Thyroid gland (tissue), 4 donors: ENCODE measurements around the gene BCLAF1. TPM values are rescaled to one million over a fixed set of nuclear protein-coding genes. Genes with fewer than 3 reads are reported as not detected.

ENCODE experiments used
- DNase-seq, 2 donors: peaks; one replicate each; pipeline ENCODE4 v3.0.0-alpha.2; 2019
- H3K27ac ChIP-seq, 3 donors: fragments of 200-600 bp; sonication (generic); 1 replicate in 2 of 3; 2 replicates in 1 of 3; pipeline ENCODE4 v1.5.1; 2016 to 2019; ENCODE audit warnings: mild to moderate bottlenecking in 1 of 3, moderate library complexity in 1 of 3
- H3K27me3 ChIP-seq: fragments of 200-600 bp; sonication (generic); one replicate; pipeline ENCODE4 v1.5.1; 2019
- H3K36me3 ChIP-seq, 2 donors: fragments of 200-600 bp; sonication (generic); one replicate each; pipeline ENCODE4 v1.5.1; 2016 to 2019
- H3K4me1 ChIP-seq, 2 donors: fragments of 200-600 bp; sonication (generic); one replicate each; pipeline ENCODE4 v1.5.1; 2017 to 2019
- H3K4me3 ChIP-seq, 3 donors: fragments of 200-600 bp; sonication (generic); replicated peaks in 1 of 3; 1 replicate in 2 of 3; 2 replicates in 1 of 3; pipeline ENCODE4 v1.5.1; 2016; ENCODE audit warnings: mild to moderate bottlenecking in 1 of 3
- H3K9me3 ChIP-seq: fragments of 200-600 bp; sonication (generic); one replicate; pipeline ENCODE4 v1.5.1; 2017
- CTCF ChIP-seq, 6 experiments: fragments of 200-600 bp in 3 of 6; fragments of 450-650 bp in 3 of 6; sonication (generic) in 3 of 6; IDR thresholded peaks; one replicate each; pipeline ENCODE4 v1.5.1; 2016 to 2019; ENCODE audit warnings: antibody characterized with exemption in 6 of 6, mild to moderate bottlenecking in 2 of 6, inconsistent platforms in 1 of 6, moderate library complexity in 1 of 6
- POLR2A ChIP-seq, 2 donors: fragments of 450-650 bp; IDR thresholded peaks; one replicate each; pipeline ENCODE4 v1.6.1; 2017; ENCODE audit warnings: antibody characterized with exemption in 2 of 2, mild to moderate bottlenecking in 2 of 2, moderate library complexity in 1 of 2
- WGBS, 2 donors: methylation state at CpG; one replicate each; pipeline ENCODE4 v1.1.5; 2017; 5-methylcytosine and 5-hydroxymethylcytosine counted together
- intact Hi-C: fragments of 100-400 bp; cut with DNase I; formaldehyde crosslinking; loops from one replicate; pipeline ENCODE4 v1.15.1; 2023
- total RNA-seq, 4 donors: library from RNA; depleted of rRNA; stranded (reverse); fragments of >200 nt; gene quantifications; one replicate each; pipeline ENCODE4 v1.2.3, GENCODE V29; 2016

BCLAF1 gene
- total RNA-seq, 4 donors from 2014 or later, result 149 to 209 (median 169) TPM

- Histone ChIP-seq H3K4me3 (no peak overlapping the region), H3K27me3 (no peaks in the 10 kb centered on the region), H3K4me1 (no peaks in the 10 kb centered on the region), H3K36me3 (peaks cover 48 to 52% of the 10 kb centered on the region in 2 donors), H3K27ac (no peak overlapping the region), H3K9me3 (no peaks in the 10 kb centered on the region)
- WGBS, 2 donors, result 82 to 89% methylated on average over 1 of the region's 1 CpG
- TF ChIP-seq CTCF (IDR thresholded peaks at IDR 0.05), result no peak
- TF ChIP-seq POLR2A (IDR thresholded peaks at IDR 0.05), result no peak
- intact Hi-C loops, result no loop called here
- no peak for DNase-seq
Observed at GRCh38 chr6:136262940-136263339, 26.7 kb downstream of the BCLAF1 start.

- TF ChIP-seq CTCF (IDR thresholded peaks at IDR 0.05) (no peak), POLR2A (IDR thresholded peaks at IDR 0.05) (no peak)
- no peak for DNase-seq
- Histone ChIP-seq H3K4me3 (no peak overlapping the region), H3K36me3 (peaks cover 14 to 18% of the 10 kb centered on the region in 2 donors), H3K4me1 (peaks cover 4 to 9% of the 10 kb centered on the region in 2 donors), H3K27me3 (no peaks in the 10 kb centered on the region), H3K9me3 (no peaks in the 10 kb centered on the region), H3K27ac (no peak overlapping the region)
- intact Hi-C loops, result no loop called here
Observed at GRCh38 chr6:136254851-136255466, 34.7 kb downstream of the BCLAF1 start.

- 66 to 70% methylated on average over 6 of the region's 6 CpGs for WGBS, 2 donors
Observed at GRCh38 chr6:136253734-136254133, 35.9 kb downstream of the BCLAF1 start.

DNA sequence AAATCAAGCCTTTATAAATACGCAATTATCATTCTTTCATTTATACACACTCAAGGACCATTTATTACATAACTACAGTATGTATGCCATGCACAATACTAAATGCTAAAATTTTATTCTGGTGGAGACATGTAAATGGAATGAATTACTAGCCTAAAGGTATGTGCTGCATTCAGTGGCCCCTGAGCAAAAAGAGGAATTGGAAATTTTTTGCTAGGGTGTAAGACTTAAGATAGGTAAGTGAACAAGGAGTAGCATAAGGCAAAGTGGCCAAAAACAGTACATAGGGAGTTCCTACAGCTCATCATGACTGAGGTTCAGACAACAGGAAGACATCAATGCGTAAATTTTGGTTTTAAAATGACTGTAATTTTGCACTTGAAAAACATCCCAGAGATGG, 37.2 kb downstream of the BCLAF1 start:
- no peak for DNase-seq
- WGBS, 2 donors, result 71% methylated on average over 2 of the region's 2 CpGs
- H3K27ac ChIP-seq, result no peak overlapping the region
- no peaks in the 10 kb centered on the region for H3K27me3 ChIP-seq
- peaks cover 0 to under 1% of the 10 kb centered on the region in 2 donors for H3K36me3 ChIP-seq
- no peak overlapping the region for H3K4me3 ChIP-seq
- intact Hi-C loops, result no loop called here
- no peak for TF ChIP-seq POLR2A (IDR thresholded peaks at IDR 0.05)
- TF ChIP-seq CTCF (IDR thresholded peaks at IDR 0.05), result no peak
- peaks cover 10 to 15% of the 10 kb centered on the region in 2 donors for H3K4me1 ChIP-seq
- H3K9me3 ChIP-seq, result no peaks in the 10 kb centered on the region

More at GRCh38 chr6:136253734-136254133, 35.9 kb downstream of the BCLAF1 start:
- TF ChIP-seq CTCF (IDR thresholded peaks at IDR 0.05) (no peak), POLR2A (IDR thresholded peaks at IDR 0.05) (no peak)
- no peak for DNase-seq
- Histone ChIP-seq H3K9me3 (no peaks in the 10 kb centered on the region), H3K4me1 (peaks cover 10 to 15% of the 10 kb centered on the region in 2 donors), H3K36me3 (peaks cover 5 to 7% of the 10 kb centered on the region in 2 donors), H3K27me3 (no peaks in the 10 kb centered on the region), H3K27ac (no peak overlapping the region), H3K4me3 (no peak overlapping the region)
- intact Hi-C loops, result no loop called here

DNA sequence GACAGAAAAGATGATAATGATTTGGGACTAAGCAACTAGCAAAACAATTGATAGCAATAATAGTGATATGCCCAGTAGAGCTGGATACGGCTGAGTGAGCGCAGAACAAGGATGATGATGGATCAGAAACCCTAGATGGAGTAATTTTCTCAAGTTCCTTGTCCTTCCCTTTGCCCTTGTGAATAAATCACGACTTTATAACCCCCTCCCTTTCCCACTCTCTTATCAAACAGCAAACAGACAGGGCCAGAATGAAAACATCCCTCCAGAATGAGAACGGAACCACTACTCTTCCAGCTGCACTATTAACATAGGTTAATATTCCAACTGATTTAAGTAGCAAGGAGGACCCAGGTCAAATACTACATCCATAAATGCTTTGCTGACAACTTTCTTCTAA, 38.3 kb downstream of the BCLAF1 start:
- Histone ChIP-seq H3K27me3 (no peaks in the 10 kb centered on the region), H3K9me3 (no peaks in the 10 kb centered on the region), H3K4me1 (peaks cover 10 to 15% of the 10 kb centered on the region in 2 donors), H3K36me3 (no peaks in the 10 kb centered on the region), H3K4me3 (no peak overlapping the region), H3K27ac (no peak overlapping the region)
- WGBS, 2 donors, result 45 to 47% methylated on average over 4 of the region's 4 CpGs
- intact Hi-C loops, result no loop called here
- no peak for TF ChIP-seq CTCF (IDR thresholded peaks at IDR 0.05)
- TF ChIP-seq POLR2A (IDR thresholded peaks at IDR 0.05), result no peak
- no peak for DNase-seq
